HL-60 (cell line): ENCODE data around the gene PDE4B.

Source experiments
- DNase-seq, 2 experiments: peaks; one replicate each; pipeline ENCODE4 v3.0.0-alpha.2; 2010 to 2020; ENCODE audit warnings: low read depth in 1 of 2, low spot score in 1 of 2
- H3K27ac ChIP-seq: fragments of 250-450 bp; sonication (Bioruptor Pico); replicated peaks from 2 replicates; pipeline ENCODE4 v1.5.1; 2020; ENCODE audit warnings: mild to moderate bottlenecking, moderate library complexity
- H3K27me3 ChIP-seq: fragments of 250-450 bp; sonication (Bioruptor Pico); 2 replicates; pipeline ENCODE4 v1.5.1; 2021; ENCODE audit warnings: mild to moderate bottlenecking, moderate library complexity; ENCODE audit not compliant: insufficient read depth, poor library complexity, severe bottlenecking
- H3K4me3 ChIP-seq: replicated peaks from 2 replicates; pipeline ENCODE4 v1.5.1; 2011; ENCODE audit warnings: mild to moderate bottlenecking, control low read depth, low read length; ENCODE audit not compliant: insufficient read depth
- CTCF ChIP-seq: IDR thresholded peaks from one replicate; pipeline ENCODE4 v1.5.1; 2011; ENCODE audit warnings: low read length, control low read depth, inconsistent platforms; ENCODE audit not compliant: insufficient read depth
- GABPA ChIP-seq: IDR thresholded peaks from 2 replicates; pipeline ENCODE4 v1.6.1; 2012; ENCODE audit warnings: low read depth
- POLR2AphosphoS5 ChIP-seq: IDR thresholded peaks from 2 replicates; pipeline ENCODE4 v1.6.1; 2012; ENCODE audit warnings: low read depth
- SPI1 ChIP-seq: IDR thresholded peaks from 2 replicates; pipeline ENCODE4 v1.6.1; 2012; ENCODE audit warnings: low read depth, mild to moderate bottlenecking, borderline replicate concordance
- TF ChIP-seq, protein P1 (sequence below): IDR thresholded peaks from 2 replicates; pipeline ENCODE4 v1.6.1; 2012; ENCODE audit warnings: low read depth; ENCODE audit not compliant: insufficient replicate concordance

The PDE4B gene

GRCh38 chr1:66262208-66262963 is 469.7 kb downstream of the PDE4B start:
- Histone ChIP-seq H3K27ac (no peak overlapping the region), H3K27me3 (no peaks in the 10 kb centered on the region), H3K4me3 (no peak overlapping the region)
- no peak for DNase-seq
- TF ChIP-seq, protein P1, sequence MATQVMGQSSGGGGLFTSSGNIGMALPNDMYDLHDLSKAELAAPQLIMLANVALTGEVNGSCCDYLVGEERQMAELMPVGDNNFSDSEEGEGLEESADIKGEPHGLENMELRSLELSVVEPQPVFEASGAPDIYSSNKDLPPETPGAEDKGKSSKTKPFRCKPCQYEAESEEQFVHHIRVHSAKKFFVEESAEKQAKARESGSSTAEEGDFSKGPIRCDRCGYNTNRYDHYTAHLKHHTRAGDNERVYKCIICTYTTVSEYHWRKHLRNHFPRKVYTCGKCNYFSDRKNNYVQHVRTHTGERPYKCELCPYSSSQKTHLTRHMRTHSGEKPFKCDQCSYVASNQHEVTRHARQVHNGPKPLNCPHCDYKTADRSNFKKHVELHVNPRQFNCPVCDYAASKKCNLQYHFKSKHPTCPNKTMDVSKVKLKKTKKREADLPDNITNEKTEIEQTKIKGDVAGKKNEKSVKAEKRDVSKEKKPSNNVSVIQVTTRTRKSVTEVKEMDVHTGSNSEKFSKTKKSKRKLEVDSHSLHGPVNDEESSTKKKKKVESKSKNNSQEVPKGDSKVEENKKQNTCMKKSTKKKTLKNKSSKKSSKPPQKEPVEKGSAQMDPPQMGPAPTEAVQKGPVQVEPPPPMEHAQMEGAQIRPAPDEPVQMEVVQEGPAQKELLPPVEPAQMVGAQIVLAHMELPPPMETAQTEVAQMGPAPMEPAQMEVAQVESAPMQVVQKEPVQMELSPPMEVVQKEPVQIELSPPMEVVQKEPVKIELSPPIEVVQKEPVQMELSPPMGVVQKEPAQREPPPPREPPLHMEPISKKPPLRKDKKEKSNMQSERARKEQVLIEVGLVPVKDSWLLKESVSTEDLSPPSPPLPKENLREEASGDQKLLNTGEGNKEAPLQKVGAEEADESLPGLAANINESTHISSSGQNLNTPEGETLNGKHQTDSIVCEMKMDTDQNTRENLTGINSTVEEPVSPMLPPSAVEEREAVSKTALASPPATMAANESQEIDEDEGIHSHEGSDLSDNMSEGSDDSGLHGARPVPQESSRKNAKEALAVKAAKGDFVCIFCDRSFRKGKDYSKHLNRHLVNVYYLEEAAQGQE = no peak
- TF ChIP-seq SPI1 (no peak), CTCF (no peak), GABPA (no peak), POLR2AphosphoS5 (no peak)

DNA sequence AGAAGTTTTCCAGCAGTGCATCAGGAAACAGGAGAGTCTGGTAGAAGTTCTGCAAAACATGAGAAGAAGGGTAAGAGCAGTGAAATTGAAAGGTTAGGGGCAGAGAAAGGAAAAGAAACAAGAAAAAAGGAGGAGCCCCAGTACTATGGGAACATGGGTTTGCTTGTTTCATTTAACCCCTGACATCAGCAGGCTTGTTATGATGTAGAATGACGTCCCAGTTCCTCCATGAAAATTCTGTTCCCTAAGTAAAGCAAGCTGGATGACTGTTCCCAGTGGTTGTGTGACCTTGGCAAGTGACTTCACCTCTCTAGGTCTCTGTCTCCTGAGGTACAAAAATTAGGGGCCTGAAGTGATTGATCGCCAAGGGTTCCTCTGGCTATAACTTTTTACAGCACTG is 472.6 kb downstream of the PDE4B start:
- Histone ChIP-seq H3K27me3 (no peaks in the 10 kb centered on the region), H3K4me3 (no peak overlapping the region), H3K27ac (no peak overlapping the region)
- DNase-seq = no peak
- TF ChIP-seq, protein P1 = no peak
- TF ChIP-seq GABPA (no peak), CTCF (no peak), POLR2AphosphoS5 (no peak), SPI1 (no peak)

GRCh38 chr1:66265796-66266195 is 473.1 kb downstream of the PDE4B start:
- TF ChIP-seq POLR2AphosphoS5 (no peak), SPI1 (no peak), CTCF (no peak), GABPA (no peak)
- TF ChIP-seq, protein P1 = no peak
- no peak for DNase-seq
- no peak overlapping the region for H3K27ac ChIP-seq
- no peak overlapping the region for H3K4me3 ChIP-seq
- H3K27me3 ChIP-seq = no peaks in the 10 kb centered on the region
